Subcutaneous adipose tissue (tissue), 4 donors: ENCODE measurements around the gene ZNFX1. TPM values are rescaled to one million over a fixed set of nuclear protein-coding genes. Genes with fewer than 3 reads are reported as not detected.

ENCODE experiments used
- total RNA-seq, 4 donors: library from RNA; depleted of rRNA; stranded (reverse); fragments of >200 nt; gene quantifications; one replicate each; pipeline ENCODE4 v1.1.0, GENCODE V29; 2016
- TF ChIP-seq, protein P1 (sequence below): fragments of 450-650 bp; IDR thresholded peaks from one replicate; pipeline ENCODE4 v1.5.1; 2016; ENCODE audit warnings: low read depth, mild to moderate bottlenecking, control low read depth, antibody characterized with exemption, moderate library complexity

ZNFX1 gene
- total RNA-seq, 4 donors from 2014 or later = 35.2 to 46.2 (median 40.0) TPM

DNA sequence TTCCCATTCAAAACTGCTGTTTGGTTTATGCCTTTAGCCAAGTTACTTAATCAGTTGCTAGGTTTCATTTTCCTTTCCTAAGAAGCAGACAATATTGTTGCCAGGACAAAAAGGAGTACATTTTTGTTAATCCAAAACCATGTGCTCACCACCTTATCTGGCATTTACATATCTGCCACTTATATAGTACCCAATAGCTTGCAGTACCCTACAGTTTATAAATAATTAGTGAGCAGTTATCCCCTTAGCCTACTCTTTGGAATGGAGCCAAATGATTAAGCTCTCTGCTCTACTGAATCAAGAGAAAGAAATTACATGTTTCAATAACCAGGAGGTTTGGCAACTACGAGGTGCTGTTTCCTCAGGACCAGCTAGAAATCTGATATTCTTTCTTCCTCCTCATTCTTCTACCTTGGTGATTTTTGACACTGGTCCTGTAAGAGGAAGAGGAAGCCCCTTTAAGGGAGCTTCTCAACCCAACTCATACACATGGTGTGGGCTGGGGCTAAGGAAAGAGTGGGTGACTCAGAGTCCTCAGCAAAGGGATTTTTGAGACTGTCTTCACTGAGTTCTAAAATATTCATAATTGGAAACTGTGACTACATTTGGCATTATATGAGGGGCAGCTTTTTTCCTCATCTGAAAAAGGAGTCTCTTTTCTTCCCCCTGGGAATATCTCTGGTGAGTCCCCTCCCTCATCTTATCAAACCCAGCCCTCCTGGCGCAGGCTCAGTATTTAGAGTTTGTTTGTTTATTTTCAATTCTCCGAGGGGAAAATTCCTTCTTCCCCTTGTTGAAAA, 1.5 kb downstream of the ZNFX1 start:
- TF ChIP-seq, protein P1, sequence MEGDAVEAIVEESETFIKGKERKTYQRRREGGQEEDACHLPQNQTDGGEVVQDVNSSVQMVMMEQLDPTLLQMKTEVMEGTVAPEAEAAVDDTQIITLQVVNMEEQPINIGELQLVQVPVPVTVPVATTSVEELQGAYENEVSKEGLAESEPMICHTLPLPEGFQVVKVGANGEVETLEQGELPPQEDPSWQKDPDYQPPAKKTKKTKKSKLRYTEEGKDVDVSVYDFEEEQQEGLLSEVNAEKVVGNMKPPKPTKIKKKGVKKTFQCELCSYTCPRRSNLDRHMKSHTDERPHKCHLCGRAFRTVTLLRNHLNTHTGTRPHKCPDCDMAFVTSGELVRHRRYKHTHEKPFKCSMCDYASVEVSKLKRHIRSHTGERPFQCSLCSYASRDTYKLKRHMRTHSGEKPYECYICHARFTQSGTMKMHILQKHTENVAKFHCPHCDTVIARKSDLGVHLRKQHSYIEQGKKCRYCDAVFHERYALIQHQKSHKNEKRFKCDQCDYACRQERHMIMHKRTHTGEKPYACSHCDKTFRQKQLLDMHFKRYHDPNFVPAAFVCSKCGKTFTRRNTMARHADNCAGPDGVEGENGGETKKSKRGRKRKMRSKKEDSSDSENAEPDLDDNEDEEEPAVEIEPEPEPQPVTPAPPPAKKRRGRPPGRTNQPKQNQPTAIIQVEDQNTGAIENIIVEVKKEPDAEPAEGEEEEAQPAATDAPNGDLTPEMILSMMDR = no peak

DNA sequence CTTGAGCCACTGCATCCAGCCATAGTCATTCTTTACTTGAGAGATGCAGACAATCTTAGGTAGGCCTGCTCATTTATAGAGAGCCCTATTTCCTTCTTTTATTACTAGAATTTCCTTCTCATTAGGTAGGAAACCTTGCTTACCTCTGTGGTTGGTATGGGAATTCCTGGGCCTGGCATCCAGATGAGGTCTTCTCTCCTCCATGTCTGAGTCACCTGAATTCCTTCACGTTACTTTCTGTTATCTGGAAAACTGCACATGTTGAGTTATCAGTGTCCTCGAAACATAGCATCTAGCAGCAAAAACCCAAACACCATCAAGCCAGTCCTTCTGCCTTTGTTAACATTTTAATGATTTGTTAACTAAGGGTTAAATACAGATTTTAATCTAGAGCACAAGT, 2.2 kb downstream of the ZNFX1 start:
- TF ChIP-seq, protein P1 = no peak

DNA sequence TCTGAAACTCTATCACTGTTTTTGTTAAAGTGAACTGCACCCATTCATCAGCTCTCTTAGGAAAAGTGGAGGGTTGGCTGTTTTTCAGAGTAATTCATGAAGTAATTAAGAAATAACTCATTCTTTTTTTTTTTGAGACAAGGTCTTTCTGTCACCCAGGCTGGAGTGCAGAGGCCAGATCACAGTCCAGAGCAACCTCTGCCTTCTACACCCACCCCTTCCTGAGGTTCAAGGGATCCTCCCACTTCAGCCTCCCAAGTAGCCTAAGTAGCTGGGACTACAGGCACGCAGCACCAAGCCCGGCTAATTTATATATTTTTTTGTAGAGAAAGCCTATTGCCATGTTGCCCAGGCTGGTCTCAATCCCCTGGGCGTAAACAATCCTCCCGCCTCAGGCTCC, 2.6 kb downstream of the ZNFX1 start:
- TF ChIP-seq, protein P1 = no peak

DNA sequence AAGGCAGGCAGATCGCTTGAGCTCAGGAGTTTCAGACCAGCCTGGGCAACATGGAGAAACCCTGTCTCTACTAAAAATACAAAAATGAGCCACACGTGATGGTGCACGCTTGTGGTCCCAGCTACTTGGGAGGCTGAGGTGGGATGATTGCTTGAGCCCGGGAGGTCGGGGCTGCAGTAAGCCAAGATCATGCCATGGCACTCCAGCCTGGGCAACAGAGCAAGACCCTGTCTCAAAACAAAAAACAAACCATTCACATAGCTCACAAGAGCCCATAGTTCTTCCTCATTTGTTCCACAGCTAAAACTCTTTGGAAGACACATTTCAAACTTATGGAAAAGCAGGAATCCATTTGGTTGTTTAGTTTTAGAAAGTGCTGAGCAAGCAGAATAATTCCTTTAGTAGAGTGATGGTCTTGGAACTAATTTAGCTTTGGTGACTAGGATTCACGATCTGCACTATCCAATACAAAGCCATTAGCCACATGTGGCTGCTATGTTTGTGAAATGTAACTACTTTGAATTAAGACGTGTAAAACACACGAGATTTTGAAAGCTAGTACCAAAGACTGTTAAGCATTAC, 4.1 kb downstream of the ZNFX1 start:
- TF ChIP-seq, protein P1 = no peak

DNA sequence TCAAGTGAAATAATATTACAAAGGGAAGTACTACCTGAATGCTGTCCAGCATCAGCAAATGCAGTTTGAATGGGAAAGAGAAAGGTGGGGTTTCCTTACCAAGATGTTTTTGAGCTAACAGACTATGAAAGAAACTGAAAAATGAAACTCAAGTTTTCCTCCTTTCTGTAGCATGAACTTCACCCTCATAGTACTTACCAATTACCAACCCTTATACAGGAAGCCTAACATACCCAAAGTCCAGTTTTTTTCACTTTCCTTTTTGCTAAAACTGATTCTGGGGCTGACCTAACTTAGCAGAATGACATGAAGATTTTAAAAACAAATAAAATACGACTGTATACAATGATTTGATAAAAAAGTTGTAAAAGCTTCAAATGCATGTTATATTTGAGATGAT, 5.2 kb downstream of the ZNFX1 start:
- TF ChIP-seq, protein P1 = no peak

DNA sequence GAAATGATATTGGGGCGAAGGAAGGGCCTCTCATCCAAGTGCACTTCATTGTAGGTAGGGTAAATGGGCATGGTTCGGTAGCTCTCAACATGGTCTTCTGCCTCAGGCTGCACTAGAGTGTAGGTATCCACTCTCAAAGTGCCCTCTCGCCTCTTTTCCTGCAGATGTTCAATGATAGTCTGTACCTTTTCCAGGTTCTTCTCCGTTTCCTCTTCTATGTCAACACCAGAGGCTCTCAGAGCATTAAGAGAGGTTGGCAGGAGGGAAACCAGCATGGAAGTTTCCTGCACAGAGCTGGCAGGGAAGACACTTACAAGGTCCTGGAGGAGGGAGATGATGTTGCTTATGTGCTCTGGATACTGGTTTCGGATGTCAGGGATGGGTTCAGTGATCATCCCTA, 7.1 kb downstream of the ZNFX1 start:
- TF ChIP-seq, protein P1 = no peak

DNA sequence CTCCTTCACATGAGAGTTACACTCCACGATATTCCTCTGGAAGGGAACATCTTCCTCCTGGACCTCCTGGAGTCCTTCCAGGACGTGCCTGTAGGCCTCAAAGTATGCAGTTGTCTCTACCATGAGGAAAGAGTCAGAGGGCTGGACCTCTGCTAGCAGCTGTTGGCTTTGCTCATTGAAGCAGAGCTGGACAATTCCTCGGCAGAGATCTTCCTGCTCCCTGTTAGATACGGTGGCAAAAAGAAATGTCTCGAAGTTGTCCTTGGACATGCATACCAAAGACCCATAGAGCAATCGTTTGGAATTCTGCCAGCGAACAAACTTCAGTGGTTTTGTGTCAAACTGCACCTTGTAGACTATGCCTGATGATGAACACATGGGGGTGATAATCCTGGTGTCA, 7.7 kb downstream of the ZNFX1 start:
- TF ChIP-seq, protein P1 = no peak
